Skeletal muscle tissue (tissue), 1 donor: ENCODE measurements around the gene COPRS. TPM values are rescaled to one million over a fixed set of nuclear protein-coding genes. Genes with fewer than 3 reads are reported as not detected.

Experiments
- total RNA-seq: library from RNA; depleted of rRNA; stranded (reverse); fragments of >200 nt; gene quantifications from one replicate; pipeline ENCODE4 v1.2.3, GENCODE V29; 2014

COPRS gene
- total RNA-seq, 1 donor from 2014 or later: 39.7 TPM

Other genes with a start within 250 kb of the COPRS start
- gene UTP6, start 42.5 kb upstream of the COPRS start, total RNA-seq: 25.1 TPM
- 16.7 TPM for gene SUZ12, start 77.8 kb upstream of the COPRS start, total RNA-seq
- 14.6 TPM for gene LRRC37B, start 148.1 kb upstream of the COPRS start, total RNA-seq